Keratinocyte (primary cell): ENCODE results near the gene PHLPP1. TPM values are rescaled to one million over a fixed set of nuclear protein-coding genes. Genes with fewer than 3 reads are reported as not detected.

ENCODE experiments used
- DNase-seq: peaks from one replicate; pipeline ENCODE4 v3.0.0-alpha.2; 2011; ENCODE audit warnings: low read depth, missing footprints, low spot score
- FAIRE-seq: peaks from 2 replicates; lab custom pipeline; 2011; peaks lifted over from hg19 to GRCh38; lab: Jason Lieb, UNC
- H2AFZ ChIP-seq: 2 replicates; pipeline ENCODE4 v1.6.0; 2012; ENCODE audit warnings: low read length, control low read depth, inconsistent platforms; ENCODE audit not compliant: control insufficient read depth
- H3K27ac ChIP-seq: 2 replicates; pipeline ENCODE4 v1.5.1; 2011; ENCODE audit warnings: low read length; ENCODE audit not compliant: control insufficient read depth, insufficient read depth
- H3K27me3 ChIP-seq: 3 replicates; pipeline ENCODE4 v1.6.0; 2011; ENCODE audit warnings: low read length; ENCODE audit not compliant: control insufficient read depth, insufficient read depth; ENCODE audit errors: extremely low read depth
- H3K36me3 ChIP-seq, 2 experiments: 2 replicates in 1 of 2; 3 replicates in 1 of 2; pipeline ENCODE4 v1.5.1; 2011; ENCODE audit warnings: low read length in 2 of 2, mild to moderate bottlenecking in 1 of 2; ENCODE audit not compliant: control insufficient read depth in 2 of 2, insufficient read depth in 2 of 2; ENCODE audit errors: extremely low read depth in 1 of 2
- H3K4me1 ChIP-seq: 3 replicates; pipeline ENCODE4 v1.5.1; 2011; ENCODE audit warnings: low read length; ENCODE audit not compliant: control insufficient read depth, insufficient read depth; ENCODE audit errors: extremely low read depth
- H3K4me2 ChIP-seq: 3 replicates; pipeline ENCODE4 v1.6.0; 2011; ENCODE audit warnings: low read depth, low read length; ENCODE audit not compliant: control insufficient read depth, insufficient read depth; ENCODE audit errors: extremely low read depth
- H3K4me3 ChIP-seq, 3 experiments: fragments of 200-600 bp in 1 of 3; sonication (generic) in 1 of 3; 2 replicates in 2 of 3; 3 replicates in 1 of 3; pipeline ENCODE4 v1.5.1; 2011 to 2016; ENCODE audit warnings: low read length in 3 of 3, mild to moderate bottlenecking in 3 of 3, control low read depth in 2 of 3, inconsistent platforms in 1 of 3, low read depth in 1 of 3, mixed read lengths in 1 of 3, mixed run types in 1 of 3, moderate library complexity in 1 of 3; ENCODE audit not compliant: control insufficient read depth in 2 of 3, insufficient read depth in 2 of 3; ENCODE audit errors: extremely low read depth in 1 of 3
- H3K79me2 ChIP-seq: 2 replicates; pipeline ENCODE4 v1.6.0; 2012; ENCODE audit warnings: low read length; ENCODE audit not compliant: control insufficient read depth, insufficient read depth
- H3K9ac ChIP-seq: 3 replicates; pipeline ENCODE4 v1.6.0; 2011; ENCODE audit warnings: low read length; ENCODE audit not compliant: control insufficient read depth, insufficient read depth; ENCODE audit errors: extremely low read depth
- H3K9me1 ChIP-seq: 3 replicates; pipeline ENCODE4 v1.6.0; 2011; ENCODE audit warnings: low read length; ENCODE audit not compliant: control insufficient read depth, insufficient read depth; ENCODE audit errors: extremely low read depth
- H3K9me3 ChIP-seq: 2 replicates; pipeline ENCODE4 v1.5.1; 2012; ENCODE audit warnings: low read depth, low read length; ENCODE audit not compliant: control insufficient read depth
- H4K20me1 ChIP-seq: 3 replicates; pipeline ENCODE4 v1.6.0; 2011; ENCODE audit warnings: low read length; ENCODE audit not compliant: control insufficient read depth, insufficient read depth; ENCODE audit errors: extremely low read depth
- CTCF ChIP-seq, 3 experiments: IDR thresholded peaks in 1 of 3; conservative IDR thresholded peaks in 1 of 3; optimal IDR thresholded peaks in 1 of 3; 2 replicates in 2 of 3; 3 replicates in 1 of 3; pipeline versions ENCODE3 to v1.5.1; 2011; ENCODE audit warnings: low read length in 3 of 3, mild to moderate bottlenecking in 3 of 3, moderate library complexity in 2 of 3, control low read depth in 1 of 3, inconsistent platforms in 1 of 3; ENCODE audit not compliant: insufficient read depth in 2 of 3; ENCODE audit errors: extremely low read depth in 1 of 3
- EZH2 ChIP-seq: IDR thresholded peaks from one replicate; pipeline ENCODE4 v1.6.1; 2012; ENCODE audit warnings: inconsistent platforms, mild to moderate bottlenecking, low read length, moderate library complexity
- dilution Hi-C: fragments of 300-500 bp; cut with MboI; formaldehyde crosslinking; loops from one replicate; pipeline ENCODE4 v1.7.0; 2020; ENCODE audit warnings: low sequenced_read_pairs; ENCODE audit not compliant: extremely low pct_ligation_motif_present
- polyA plus RNA-seq, 5 experiments: library from polyadenylated mRNA; depleted of rRNA in 3 of 5; stranded (reverse) in 3 of 5; stranded (forward) in 1 of 5; unstranded in 1 of 5; fragments of >200 nt; gene quantifications; 1 replicate in 1 of 5; 2 replicates in 3 of 5; 3 replicates in 1 of 5; pipeline versions ENCODE4 v1.2.1 to v1.2.3, GENCODE V29; 2011 to 2012; ENCODE audit warnings: missing spikeins in 2 of 5, low read depth in 1 of 5, low replicate concordance in 1 of 5

PHLPP1 gene
- polyA plus RNA-seq, 1 donor (not counting 4 experiments of a cell fraction or from before 2014, with no cell fraction given) = 8.4 TPM

GRCh38 chr18:62876111-62876510, 160.8 kb downstream of the PHLPP1 start:
- Histone ChIP-seq H3K9me3 (no peaks in the 10 kb centered on the region), H3K4me3 (no peak overlapping the region), H3K9ac (no peak overlapping the region), H2AFZ (no peak overlapping the region), H4K20me1 (no peaks in the 10 kb centered on the region), H3K4me2 (no peak overlapping the region), H3K9me1 (peaks cover 2% of the 10 kb centered on the region), H3K79me2 (no peaks in the 10 kb centered on the region), H3K36me3 (no peaks in the 10 kb centered on the region), H3K4me1 (peaks cover 12% of the 10 kb centered on the region), H3K27me3 (no peaks in the 10 kb centered on the region), H3K27ac (no peak overlapping the region)
- TF ChIP-seq EZH2 = no peak
- no peak for TF ChIP-seq CTCF (optimal IDR thresholded peaks at IDR 0.05 in 1 of 3, IDR thresholded peaks at IDR 0.05 in 1 of 3, conservative IDR thresholded peaks at IDR 0.05 in 1 of 3; ENCODE audit: extremely low read depth in 1 of 3, insufficient read depth in 2 of 3, low read length in 3 of 3)
- DNase-seq (no peak), FAIRE-seq (no peak)
- dilution Hi-C loops = no loop called here

- TF ChIP-seq EZH2 (no peak), CTCF (optimal IDR thresholded peaks at IDR 0.05 in 1 of 3, IDR thresholded peaks at IDR 0.05 in 1 of 3, conservative IDR thresholded peaks at IDR 0.05 in 1 of 3; ENCODE audit: extremely low read depth in 1 of 3, insufficient read depth in 2 of 3, low read length in 3 of 3) (no peak)
- no peaks in the 10 kb centered on the region for H3K9me3 ChIP-seq
- no peak overlapping the region for H3K9ac ChIP-seq
- H3K27me3 ChIP-seq = no peaks in the 10 kb centered on the region
- no peak for FAIRE-seq
- H2AFZ ChIP-seq = no peak overlapping the region
- H4K20me1 ChIP-seq = no peaks in the 10 kb centered on the region
- H3K4me1 ChIP-seq = peaks cover 18% of the 10 kb centered on the region
- no peak for DNase-seq
- H3K4me3 ChIP-seq = no peak overlapping the region
- no peak overlapping the region for H3K27ac ChIP-seq
- no peaks in the 10 kb centered on the region for H3K79me2 ChIP-seq
- H3K36me3 ChIP-seq = no peaks in the 10 kb centered on the region
- H3K9me1 ChIP-seq = peaks cover 2% of the 10 kb centered on the region
- dilution Hi-C loops = no loop called here
- no peak overlapping the region for H3K4me2 ChIP-seq
These were observed 161.5 kb downstream of the PHLPP1 start for GRCh38 chr18:62876828-62877227.
